DMS 273 (cell line): ENCODE data around the gene FAM89B.
"Not testable (repeated sequence)": the region's sequence is repeated elsewhere in the genome, so short reads cannot be mapped to it uniquely, and the experiment has no call there.

ENCODE experiments used
- DNase-seq: peaks from one replicate; lab custom pipeline; 2025; ENCODE audit not compliant: unreplicated experiment; lab: John Stamatoyannopoulos, UW

FAM89B gene

GRCh38 chr11:65556470-65557279, 15.7 kb upstream of the FAM89B start:
- no peak for DNase-seq

- no peak for DNase-seq
These were observed 14.9 kb upstream of the FAM89B start for GRCh38 chr11:65557280-65558001.

- DNase-seq, result peak; percentile 81
These were observed 14.1 kb upstream of the FAM89B start, which contains the start of gene LTBP3 for GRCh38 chr11:65558002-65558929. Gene LTBP3, minus strand, starts transcription at chr11:65558359. Its CDS starts 400 bp downstream, at chr11:65557959.

- DNase-seq, result no peak
These were observed 13.3 kb upstream of the FAM89B start for GRCh38 chr11:65558930-65559509.

GRCh38 chr11:65559535-65559934, 12.8 kb upstream of the FAM89B start:
- DNase-seq, result no peak

GRCh38 chr11:65559951-65560537, 12.3 kb upstream of the FAM89B start:
- peak; percentile 55 for DNase-seq

GRCh38 chr11:65560555-65561418, 11.6 kb upstream of the FAM89B start:
- peak; percentile 75 for DNase-seq

- no peak for DNase-seq
These were observed 10.3 kb upstream of the FAM89B start for GRCh38 chr11:65562020-65562419.

GRCh38 chr11:65562788-65563187, 9.6 kb upstream of the FAM89B start:
- no peak for DNase-seq

- DNase-seq, result no peak
These were observed 8.7 kb upstream of the FAM89B start for GRCh38 chr11:65563601-65564000.

GRCh38 chr11:65564879-65565559, 7.3 kb upstream of the FAM89B start:
- not testable (repeated sequence) for DNase-seq

GRCh38 chr11:65565624-65566453, 6.5 kb upstream of the FAM89B start:
- no peak for DNase-seq

- no peak for DNase-seq
These were observed 3.0 kb upstream of the FAM89B start for GRCh38 chr11:65569164-65569972.

- peak; percentile 98 for DNase-seq
These were observed 2.1 kb upstream of the FAM89B start, which contains the start of gene ZNRD2 for GRCh38 chr11:65569973-65570918. Gene ZNRD2, plus strand, starts transcription at chr11:65570477. Its CDS starts 15 bp downstream, at chr11:65570492.

- DNase-seq, result no peak
These were observed 918 bp upstream of the FAM89B start for GRCh38 chr11:65571420-65571819.

GRCh38 chr11:65571940-65572339, 398 bp upstream of the FAM89B start:
- DNase-seq, result peak; percentile 69
